OCI-LY3 (cell line): ENCODE measurements around the gene TMEM213.

ENCODE experiments used
- EZH2phosphoT487 ChIP-seq: fragments of 200-600 bp; shearing (Covaris generic); IDR thresholded peaks from 2 replicates; pipeline ENCODE4 v1.6.1; 2018; ENCODE audit warnings: antibody characterized with exemption, mixed run types, low read depth
- TF ChIP-seq, protein P1 (sequence below): fragments of 200-600, 300-600 bp; sonication (generic); IDR thresholded peaks from 2 replicates; pipeline ENCODE4 v1.5.1; 2014; ENCODE audit warnings: antibody characterized with exemption, low read length, low read depth

GRCh38 chr7:138848056-138848980 is 50.5 kb downstream of the TMEM213 start:
- TF ChIP-seq, protein P1, sequence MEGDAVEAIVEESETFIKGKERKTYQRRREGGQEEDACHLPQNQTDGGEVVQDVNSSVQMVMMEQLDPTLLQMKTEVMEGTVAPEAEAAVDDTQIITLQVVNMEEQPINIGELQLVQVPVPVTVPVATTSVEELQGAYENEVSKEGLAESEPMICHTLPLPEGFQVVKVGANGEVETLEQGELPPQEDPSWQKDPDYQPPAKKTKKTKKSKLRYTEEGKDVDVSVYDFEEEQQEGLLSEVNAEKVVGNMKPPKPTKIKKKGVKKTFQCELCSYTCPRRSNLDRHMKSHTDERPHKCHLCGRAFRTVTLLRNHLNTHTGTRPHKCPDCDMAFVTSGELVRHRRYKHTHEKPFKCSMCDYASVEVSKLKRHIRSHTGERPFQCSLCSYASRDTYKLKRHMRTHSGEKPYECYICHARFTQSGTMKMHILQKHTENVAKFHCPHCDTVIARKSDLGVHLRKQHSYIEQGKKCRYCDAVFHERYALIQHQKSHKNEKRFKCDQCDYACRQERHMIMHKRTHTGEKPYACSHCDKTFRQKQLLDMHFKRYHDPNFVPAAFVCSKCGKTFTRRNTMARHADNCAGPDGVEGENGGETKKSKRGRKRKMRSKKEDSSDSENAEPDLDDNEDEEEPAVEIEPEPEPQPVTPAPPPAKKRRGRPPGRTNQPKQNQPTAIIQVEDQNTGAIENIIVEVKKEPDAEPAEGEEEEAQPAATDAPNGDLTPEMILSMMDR: no peak
- TF ChIP-seq EZH2phosphoT487: no peak
